Measurements from ENCODE around the gene MMP10.

Gene MMP10

GRCh38 chr11:102783016-102783415 is 2.6 kb upstream of the MMP10 start:
- no peaks in the 10 kb centered on the region for H3K27me3 ChIP-seq (replicated peaks)
- no peak for DNase-seq
- no peaks in the 10 kb centered on the region for H3K36me3 ChIP-seq (replicated peaks)
- no peak for TF ChIP-seq CTCF (IDR thresholded peaks at IDR 0.05; ENCODE audit: low read depth, low read length, missing control alignments)
- in situ Hi-C loops (cut with HindIII; ENCODE audit: low pct_ligation_motif_present, low sequenced_read_pairs), result no loop called here
- H3K27ac ChIP-seq, result no peak overlapping the region
- no peak overlapping the region for H3K4me3 ChIP-seq (ENCODE audit: low read depth, low read length)

GRCh38 chr11:102781676-102782075 is 1.2 kb upstream of the MMP10 start:
- H3K27me3 ChIP-seq (replicated peaks), result no peaks in the 10 kb centered on the region
- no peaks in the 10 kb centered on the region for H3K36me3 ChIP-seq (replicated peaks)
- H3K27ac ChIP-seq, result no peak overlapping the region
- no peak for DNase-seq
- in situ Hi-C loops (cut with HindIII; ENCODE audit: low pct_ligation_motif_present, low sequenced_read_pairs), result no loop called here
- no peak overlapping the region for H3K4me3 ChIP-seq (ENCODE audit: low read depth, low read length)
- no peak for TF ChIP-seq CTCF (IDR thresholded peaks at IDR 0.05; ENCODE audit: low read depth, low read length, missing control alignments)

GRCh38 chr11:102776454-102776853 is 4.0 kb downstream of the MMP10 start:
- no peak for DNase-seq
- H3K4me3 ChIP-seq (ENCODE audit: low read depth, low read length), result no peak overlapping the region
- in situ Hi-C loops (cut with HindIII; ENCODE audit: low pct_ligation_motif_present, low sequenced_read_pairs), result no loop called here
- no peaks in the 10 kb centered on the region for H3K36me3 ChIP-seq (replicated peaks)
- no peak for TF ChIP-seq CTCF (IDR thresholded peaks at IDR 0.05; ENCODE audit: low read depth, low read length, missing control alignments)
- no peaks in the 10 kb centered on the region for H3K27me3 ChIP-seq (replicated peaks)
- no peak overlapping the region for H3K27ac ChIP-seq

GRCh38 chr11:102773386-102773785 is 7.0 kb downstream of the MMP10 start:
- no peak overlapping the region for H3K27ac ChIP-seq
- DNase-seq, result no peak
- H3K36me3 ChIP-seq (replicated peaks), result no peaks in the 10 kb centered on the region
- H3K27me3 ChIP-seq (replicated peaks), result no peaks in the 10 kb centered on the region
- in situ Hi-C loops (cut with HindIII; ENCODE audit: low pct_ligation_motif_present, low sequenced_read_pairs), result no loop called here
- TF ChIP-seq CTCF (IDR thresholded peaks at IDR 0.05; ENCODE audit: low read depth, low read length, missing control alignments), result no peak
- H3K4me3 ChIP-seq (ENCODE audit: low read depth, low read length), result no peak overlapping the region

- DNase-seq, result no peak
- no peaks in the 10 kb centered on the region for H3K27me3 ChIP-seq (replicated peaks)
- TF ChIP-seq CTCF (IDR thresholded peaks at IDR 0.05; ENCODE audit: low read depth, low read length, missing control alignments), result no peak
- H3K36me3 ChIP-seq (replicated peaks), result no peaks in the 10 kb centered on the region
- no peak overlapping the region for H3K27ac ChIP-seq
- in situ Hi-C loops (cut with HindIII; ENCODE audit: low pct_ligation_motif_present, low sequenced_read_pairs), result no loop called here
- no peak overlapping the region for H3K4me3 ChIP-seq (ENCODE audit: low read depth, low read length)
These were observed 9.1 kb downstream of the MMP10 start for GRCh38 chr11:102771351-102771750.

GRCh38 chr11:102770191-102770590 is 10.2 kb downstream of the MMP10 start:
- Histone ChIP-seq H3K27me3 (replicated peaks) (no peaks in the 10 kb centered on the region), H3K27ac (no peak overlapping the region), H3K4me3 (ENCODE audit: low read depth, low read length) (no peak overlapping the region), H3K36me3 (replicated peaks) (no peaks in the 10 kb centered on the region)
- in situ Hi-C loops (cut with HindIII; ENCODE audit: low pct_ligation_motif_present, low sequenced_read_pairs), result no loop called here
- no peak for DNase-seq
- no peak for TF ChIP-seq CTCF (IDR thresholded peaks at IDR 0.05; ENCODE audit: low read depth, low read length, missing control alignments)

Data from brain microvascular endothelial cell (primary cell).